Mammary epithelial cell (primary cell): ENCODE results near the gene TIGD4.

Experiments
- EZH2 ChIP-seq: IDR thresholded peaks from 2 replicates; pipeline ENCODE4 v1.6.1; 2012; ENCODE audit warnings: low read length, inconsistent platforms, borderline replicate concordance
- TF ChIP-seq, protein P1 (sequence below), 2 donors: IDR thresholded peaks in 1 of 2; conservative IDR thresholded peaks in 1 of 2; 2 replicates each; pipeline ENCODE4 v1.5.1; 2011 to 2012; ENCODE audit warnings: inconsistent platforms in 2 of 2, low read length in 2 of 2, mild to moderate bottlenecking in 2 of 2, control low read depth in 1 of 2, low read depth in 1 of 2; ENCODE audit not compliant: insufficient read depth in 1 of 2; ENCODE audit errors: extremely low read depth in 1 of 2

- TF ChIP-seq, protein P1, sequence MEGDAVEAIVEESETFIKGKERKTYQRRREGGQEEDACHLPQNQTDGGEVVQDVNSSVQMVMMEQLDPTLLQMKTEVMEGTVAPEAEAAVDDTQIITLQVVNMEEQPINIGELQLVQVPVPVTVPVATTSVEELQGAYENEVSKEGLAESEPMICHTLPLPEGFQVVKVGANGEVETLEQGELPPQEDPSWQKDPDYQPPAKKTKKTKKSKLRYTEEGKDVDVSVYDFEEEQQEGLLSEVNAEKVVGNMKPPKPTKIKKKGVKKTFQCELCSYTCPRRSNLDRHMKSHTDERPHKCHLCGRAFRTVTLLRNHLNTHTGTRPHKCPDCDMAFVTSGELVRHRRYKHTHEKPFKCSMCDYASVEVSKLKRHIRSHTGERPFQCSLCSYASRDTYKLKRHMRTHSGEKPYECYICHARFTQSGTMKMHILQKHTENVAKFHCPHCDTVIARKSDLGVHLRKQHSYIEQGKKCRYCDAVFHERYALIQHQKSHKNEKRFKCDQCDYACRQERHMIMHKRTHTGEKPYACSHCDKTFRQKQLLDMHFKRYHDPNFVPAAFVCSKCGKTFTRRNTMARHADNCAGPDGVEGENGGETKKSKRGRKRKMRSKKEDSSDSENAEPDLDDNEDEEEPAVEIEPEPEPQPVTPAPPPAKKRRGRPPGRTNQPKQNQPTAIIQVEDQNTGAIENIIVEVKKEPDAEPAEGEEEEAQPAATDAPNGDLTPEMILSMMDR (conservative IDR thresholded peaks at IDR 0.05 in 1 of 2, IDR thresholded peaks at IDR 0.05 in 1 of 2; ENCODE audit: extremely low read depth in 1 of 2, insufficient read depth in 1 of 2, low read depth in 1 of 2, low read length in 2 of 2) = no peak
- TF ChIP-seq EZH2 = no peak
Measured at GRCh38 chr4:152795891-152796290, 16.4 kb upstream of the TIGD4 start.
